NCI-H2171 (cell line): ENCODE results near the gene HADHB.
"Not testable (repeated sequence)": the region's sequence is repeated elsewhere in the genome, so short reads cannot be mapped to it uniquely, and the experiment has no call there.

Experiments used
- DNase-seq: peaks from one replicate; lab custom pipeline; 2025; lab: John Stamatoyannopoulos, UW

Gene HADHB

GRCh38 chr2:26330114-26330549 is 85.4 kb downstream of the HADHB start:
- DNase-seq: peak; percentile 76

GRCh38 chr2:26330604-26331003 is 85.9 kb downstream of the HADHB start:
- no peak for DNase-seq

GRCh38 chr2:26331321-26331720 is 86.6 kb downstream of the HADHB start:
- DNase-seq: not testable (repeated sequence)

GRCh38 chr2:26333293-26333692 is 88.6 kb downstream of the HADHB start:
- DNase-seq: no peak

- DNase-seq: no peak
Measured at GRCh38 chr2:26335231-26335630, 90.5 kb downstream of the HADHB start.

- DNase-seq: no peak
Measured at GRCh38 chr2:26336719-26337118, 92.0 kb downstream of the HADHB start.

GRCh38 chr2:26337298-26337697 is 92.6 kb downstream of the HADHB start:
- no peak for DNase-seq
